Activated CD4-positive, alpha-beta T cell treated with anti-CD3 and anti-CD28 coated beads, Interleukin-10, Interleukin-2, amounts not matched to agents 100 ng/mL and 50 ng/mL, durations not matched to agents 16 hours and 8 hours (primary cell): ENCODE results near the gene GALNT2.

ENCODE experiments used
- DNase-seq: peaks from one replicate; pipeline ENCODE4 v3.0.0-alpha.2; 2020

The GALNT2 gene

DNA sequence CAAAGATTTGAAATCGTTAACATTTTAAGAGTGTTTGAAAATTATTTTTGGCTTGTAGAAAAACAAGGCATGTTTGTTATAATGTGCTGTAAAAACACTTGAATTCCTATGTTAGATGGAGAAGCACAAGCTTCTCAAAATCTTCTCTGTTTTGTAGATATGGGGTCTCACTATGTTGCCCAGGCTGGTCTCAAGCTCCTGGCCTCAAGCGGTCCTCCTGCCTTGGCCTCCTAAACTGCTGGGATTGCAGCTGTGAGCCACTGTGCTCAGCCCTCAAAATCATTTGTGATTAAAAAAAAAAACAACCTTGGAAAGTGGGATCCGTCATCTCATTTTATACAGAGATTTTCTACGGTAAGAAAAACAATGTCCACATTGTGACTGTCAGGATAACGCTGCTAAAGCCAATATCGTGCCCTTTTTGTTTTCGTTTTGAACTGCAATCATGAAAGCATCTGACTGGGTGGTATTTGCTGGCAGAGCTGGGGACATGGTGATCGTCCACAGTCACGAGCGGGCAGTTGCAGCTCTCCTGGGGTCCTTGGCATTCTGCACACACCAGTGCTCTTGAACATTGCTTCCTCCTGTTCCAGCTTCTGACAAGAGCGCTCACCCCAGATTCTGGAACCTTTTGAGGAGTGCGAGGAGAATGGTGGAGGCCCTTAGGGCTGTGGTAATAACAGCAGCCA is 246.6 kb downstream of the GALNT2 start:
- DNase-seq: no peak

DNA sequence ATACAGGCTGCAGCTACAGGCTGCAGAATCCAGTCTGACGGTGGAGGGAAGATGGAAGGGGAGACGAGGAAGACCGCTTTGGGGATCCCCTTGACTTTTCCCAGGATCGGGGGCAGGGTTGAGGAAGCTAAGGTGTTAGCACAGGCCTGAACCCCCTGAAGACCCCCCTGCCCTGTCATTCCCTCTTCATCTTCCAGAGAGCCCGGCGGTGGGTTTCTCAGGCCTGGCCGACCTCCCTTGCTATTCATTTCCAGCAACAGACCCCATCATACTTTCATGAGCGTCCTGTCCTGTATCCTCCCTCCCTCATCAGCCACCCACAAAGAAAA is 247.1 kb downstream of the GALNT2 start:
- no peak for DNase-seq

DNA sequence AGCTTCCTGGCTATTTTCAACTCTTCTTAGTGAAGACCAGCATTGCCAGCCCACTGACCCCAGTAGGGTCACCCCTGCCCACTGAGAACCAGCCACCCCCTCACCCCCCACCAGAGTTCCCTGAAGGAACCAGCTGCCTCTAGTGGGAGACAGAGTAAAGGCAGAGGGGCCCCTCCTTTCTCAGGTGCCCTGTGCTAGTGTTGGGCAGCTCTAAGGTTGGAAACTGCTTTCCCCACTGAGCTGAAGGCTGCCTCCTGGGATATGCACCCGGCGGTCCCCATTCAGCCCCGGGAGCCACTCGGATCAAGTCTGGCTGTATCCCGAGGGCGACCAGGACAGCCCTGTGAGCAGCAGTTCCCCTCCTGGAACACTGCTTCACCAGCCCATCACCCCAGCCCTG is 248.1 kb downstream of the GALNT2 start:
- no peak for DNase-seq

DNA sequence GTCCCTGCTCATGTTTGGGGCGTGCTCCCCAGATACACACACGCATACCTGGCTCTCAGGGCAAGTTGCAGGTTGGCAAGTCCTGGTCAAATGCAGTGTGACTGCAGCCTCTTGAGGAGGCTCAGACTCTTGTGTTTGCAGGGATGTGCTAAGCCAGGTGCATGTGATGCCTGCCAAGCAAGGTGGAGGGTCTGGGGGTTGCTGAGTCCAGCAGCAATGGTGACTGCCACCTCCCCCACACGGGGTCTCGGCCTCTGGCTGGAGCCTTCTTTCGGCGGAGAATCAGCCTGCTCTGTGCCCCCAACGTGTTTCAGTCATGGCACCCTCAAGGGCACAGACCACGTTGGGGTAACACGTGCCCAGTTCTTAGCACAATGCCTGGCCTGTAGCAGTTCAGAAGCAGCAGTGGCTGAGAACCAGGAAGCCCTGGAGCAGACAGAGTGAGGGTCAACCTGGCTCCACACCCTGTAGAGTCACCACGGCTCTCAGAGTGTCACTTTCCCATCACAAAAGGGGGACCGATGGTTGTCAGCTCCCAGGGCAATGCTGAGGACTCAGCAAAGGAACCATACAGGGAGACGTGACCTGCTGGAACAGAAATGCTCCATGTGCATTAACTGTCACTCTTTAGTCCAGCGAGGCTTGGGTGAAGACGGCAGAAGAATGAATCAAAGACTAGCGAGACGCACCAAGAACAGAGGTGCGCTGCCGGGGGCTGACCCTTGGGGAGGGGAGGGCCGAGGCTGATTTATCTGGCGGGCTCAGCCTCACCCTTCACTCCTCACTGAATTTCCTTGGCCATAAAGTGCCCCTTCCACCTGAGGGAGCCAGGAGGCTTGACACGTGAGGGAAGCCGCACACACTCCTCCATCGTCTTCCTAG is 250.1 kb downstream of the GALNT2 start:
- DNase-seq: no peak

DNA sequence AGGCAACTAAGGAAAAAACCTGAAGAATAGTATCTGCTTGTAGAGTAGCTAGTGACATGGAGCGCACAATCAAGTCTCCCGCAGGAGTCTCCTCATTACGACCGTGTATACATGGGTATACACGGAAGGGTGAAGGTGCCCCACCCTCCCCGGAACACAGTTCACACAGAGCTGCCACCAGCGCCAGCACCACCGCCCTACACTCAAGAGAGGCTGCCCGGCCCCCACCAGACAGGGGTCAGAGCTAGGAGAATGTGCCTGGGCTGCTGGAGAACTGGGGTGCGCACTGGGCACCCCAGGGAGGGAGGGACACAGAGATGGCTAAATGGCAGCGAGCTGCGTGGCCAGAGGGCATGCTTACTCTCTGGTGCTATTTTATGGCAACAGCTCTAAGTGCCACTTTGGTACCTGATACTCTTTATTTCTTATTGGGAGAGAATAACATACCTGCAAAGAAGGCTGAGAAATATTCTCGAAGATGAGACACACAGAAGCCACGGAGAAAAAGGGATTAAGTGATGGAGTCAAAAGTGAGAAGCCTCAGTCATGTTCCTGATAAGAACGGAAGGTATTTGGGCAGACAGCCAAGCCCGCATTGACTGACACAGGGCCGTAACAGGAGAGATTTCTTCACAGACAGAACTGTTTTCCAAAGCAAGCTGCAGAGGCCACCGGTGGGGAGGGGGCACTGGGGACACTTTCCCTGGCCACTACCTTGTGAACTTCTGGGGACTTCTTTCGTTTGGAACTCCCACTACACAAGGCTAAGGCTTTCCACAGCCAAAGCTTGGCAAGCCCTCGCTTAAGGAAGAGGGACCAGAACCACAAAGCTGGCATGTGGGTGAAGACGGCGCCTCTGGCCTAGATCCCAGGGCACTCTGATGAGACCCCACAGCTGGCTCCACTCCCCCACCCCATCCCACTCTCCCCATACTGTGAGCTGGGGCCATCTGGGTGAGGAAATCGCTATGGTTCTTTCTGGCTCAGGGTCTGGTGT is 251.1 kb downstream of the GALNT2 start:
- no peak for DNase-seq

DNA sequence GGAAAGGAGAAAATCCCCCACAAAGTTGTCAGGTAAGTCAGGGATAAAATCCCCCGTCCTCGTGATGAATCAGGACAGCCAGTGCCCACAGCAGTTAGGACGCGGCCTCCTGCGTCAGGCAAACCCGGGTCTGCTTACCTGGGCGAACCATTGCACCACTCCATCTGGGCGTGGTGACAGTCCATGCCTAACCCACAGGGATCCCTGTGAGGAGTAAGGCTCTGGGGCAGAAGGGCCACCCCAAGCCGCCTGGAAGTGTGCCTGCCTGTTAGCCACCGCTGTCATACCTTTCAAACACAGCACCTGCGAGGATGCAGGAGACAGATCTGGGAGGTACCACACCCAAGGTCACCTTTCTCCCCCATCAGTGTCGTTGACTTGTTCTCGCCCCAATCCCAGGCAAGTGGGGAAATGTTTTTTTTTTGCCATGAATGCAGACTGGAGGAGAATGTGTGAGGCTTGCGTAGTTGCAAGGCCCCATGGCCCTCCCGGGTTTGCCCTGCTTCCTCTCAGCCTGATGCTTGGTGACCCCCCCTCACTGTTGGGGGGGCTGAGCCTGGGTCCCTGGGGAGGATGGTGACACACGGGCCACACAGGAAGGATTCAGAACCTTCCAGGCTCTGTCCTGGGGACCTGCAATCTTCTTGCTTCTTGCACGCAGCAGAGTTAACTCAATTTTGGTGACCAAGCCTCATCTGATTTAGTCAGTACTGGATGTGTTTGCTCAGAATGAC is 252.1 kb downstream of the GALNT2 start:
- DNase-seq: no peak

DNA sequence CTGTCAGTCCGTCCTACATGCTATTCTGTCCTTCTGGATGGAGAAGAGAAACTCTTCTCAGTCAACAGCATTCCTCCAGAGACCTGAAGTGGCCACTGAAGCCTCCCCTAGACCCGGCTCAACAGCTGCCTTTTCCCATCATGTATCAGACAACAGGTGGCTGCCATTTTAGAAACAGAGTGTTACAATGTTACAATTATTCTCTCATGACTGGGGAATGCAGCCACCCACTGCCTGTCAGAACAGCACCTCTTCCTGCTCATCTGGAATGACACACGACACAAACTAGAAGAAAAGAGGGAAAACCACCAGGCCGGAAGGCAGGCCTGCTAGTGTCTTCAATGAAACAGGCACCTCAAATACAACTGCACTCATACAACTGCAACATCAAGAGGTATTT is 253.8 kb downstream of the GALNT2 start:
- DNase-seq: no peak

DNA sequence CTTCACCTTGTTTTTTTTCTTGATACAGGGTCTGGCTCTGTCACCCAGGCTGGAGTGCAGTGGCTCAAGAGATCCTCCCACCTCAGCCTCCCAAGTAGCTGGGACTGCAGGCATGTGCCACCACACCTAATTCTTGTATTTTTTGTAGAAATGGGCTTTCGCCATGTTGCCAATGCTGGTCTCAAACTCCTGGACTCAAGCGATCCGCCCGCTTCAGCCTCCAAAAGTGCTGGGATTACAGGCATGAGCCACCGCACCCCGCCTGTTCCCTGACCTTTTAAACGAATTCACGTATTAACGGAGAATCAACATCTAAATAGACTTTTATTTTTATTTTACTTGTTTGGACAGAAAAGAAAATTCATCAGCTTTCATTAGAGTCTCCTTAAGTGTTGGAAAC is 254.3 kb downstream of the GALNT2 start:
- no peak for DNase-seq

DNA sequence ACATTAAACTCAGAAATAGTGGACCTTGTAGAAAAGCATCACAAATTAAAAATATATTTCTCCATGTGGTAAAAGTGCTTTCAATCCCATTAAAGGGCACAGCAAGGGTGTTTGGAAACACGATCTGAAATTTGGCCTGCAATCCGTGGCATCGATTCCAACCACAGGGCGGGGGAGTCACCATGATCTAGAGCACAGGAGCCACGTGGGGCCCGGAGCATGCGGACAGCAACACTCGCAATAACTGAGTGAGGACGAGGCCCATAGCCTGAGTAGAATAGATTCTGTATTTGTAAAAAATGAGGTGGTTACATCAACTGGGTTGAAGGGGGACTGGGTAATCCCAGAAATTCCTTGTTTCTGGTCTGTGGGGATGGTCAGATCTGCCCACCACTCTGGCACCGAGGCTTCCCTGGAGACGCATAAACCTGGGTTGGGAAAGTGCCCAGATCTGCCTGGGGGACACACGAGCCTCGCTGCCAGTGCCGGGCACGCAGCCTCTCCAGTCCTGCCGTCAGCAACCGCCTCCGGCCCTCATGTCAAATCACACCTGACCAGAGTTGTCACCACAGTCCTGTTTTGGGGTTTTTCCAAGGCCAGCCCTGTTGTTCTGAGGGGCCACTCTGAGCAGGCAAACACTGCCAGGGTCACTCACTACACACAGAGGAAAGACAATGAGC is 254.8 kb downstream of the GALNT2 start:
- no peak for DNase-seq

DNA sequence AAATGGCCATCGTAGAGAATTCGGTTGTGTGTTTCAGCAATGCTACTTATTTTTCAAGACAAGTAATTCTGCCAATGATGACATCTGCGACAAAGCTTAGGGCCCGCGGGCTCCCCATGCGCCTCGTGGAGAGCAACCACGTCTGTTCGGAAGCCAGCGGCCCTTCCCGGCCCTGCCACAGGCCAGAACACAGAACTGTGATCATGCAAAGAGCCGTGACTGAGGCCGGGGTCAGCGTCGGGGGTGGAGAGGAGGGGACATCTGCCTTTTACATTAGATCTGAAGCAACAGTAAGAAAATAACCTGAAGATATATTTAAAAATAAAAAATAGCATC is 255.4 kb downstream of the GALNT2 start:
- no peak for DNase-seq

DNA sequence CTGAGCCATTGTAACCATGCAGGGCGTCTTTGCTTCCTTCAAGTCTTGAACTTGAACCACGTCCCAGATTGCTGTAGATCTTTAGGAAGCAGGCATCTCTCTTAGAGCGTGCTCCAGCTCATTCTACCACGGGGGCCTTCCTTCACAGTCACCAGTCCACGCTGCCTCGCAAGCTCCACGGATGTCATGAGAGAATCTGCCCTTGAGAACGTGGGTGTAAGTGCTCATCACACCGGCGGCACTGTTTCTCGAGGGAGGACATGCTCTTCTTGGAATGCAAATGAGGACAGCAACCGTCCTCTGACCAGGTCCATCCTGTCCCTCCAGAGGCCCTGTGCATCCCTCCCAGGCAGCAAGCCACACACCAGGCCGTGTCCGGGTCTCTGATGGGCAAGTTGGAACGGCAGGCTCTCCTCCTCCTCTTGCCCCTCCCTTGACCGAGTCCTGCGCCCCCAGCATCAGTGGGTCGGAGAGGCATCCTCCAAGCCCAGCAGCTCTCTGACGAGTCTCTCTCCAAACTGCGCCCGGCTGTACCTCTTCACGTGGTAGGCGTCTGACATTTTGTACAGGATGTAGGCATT is 256.0 kb downstream of the GALNT2 start:
- no peak for DNase-seq

DNA sequence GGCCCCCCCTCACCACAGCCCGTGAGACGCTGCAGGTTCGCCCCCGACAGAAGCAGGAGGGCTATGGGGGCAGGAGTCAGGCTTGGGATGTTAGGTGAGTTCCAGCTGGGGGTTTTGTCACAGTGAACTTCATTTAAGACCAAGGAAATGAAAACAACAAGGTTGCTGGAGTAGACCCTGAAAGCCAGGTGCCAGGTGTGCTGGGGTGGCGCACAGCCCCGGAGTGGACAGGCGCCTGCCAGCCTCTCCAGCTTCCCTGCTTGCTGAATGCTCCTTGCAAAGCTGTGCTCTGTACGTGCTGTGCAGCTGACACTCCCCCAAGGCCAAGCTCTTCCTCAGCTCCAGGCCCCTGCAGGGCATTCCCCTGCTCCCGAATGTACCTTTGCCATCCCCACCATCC is 256.6 kb downstream of the GALNT2 start:
- no peak for DNase-seq

DNA sequence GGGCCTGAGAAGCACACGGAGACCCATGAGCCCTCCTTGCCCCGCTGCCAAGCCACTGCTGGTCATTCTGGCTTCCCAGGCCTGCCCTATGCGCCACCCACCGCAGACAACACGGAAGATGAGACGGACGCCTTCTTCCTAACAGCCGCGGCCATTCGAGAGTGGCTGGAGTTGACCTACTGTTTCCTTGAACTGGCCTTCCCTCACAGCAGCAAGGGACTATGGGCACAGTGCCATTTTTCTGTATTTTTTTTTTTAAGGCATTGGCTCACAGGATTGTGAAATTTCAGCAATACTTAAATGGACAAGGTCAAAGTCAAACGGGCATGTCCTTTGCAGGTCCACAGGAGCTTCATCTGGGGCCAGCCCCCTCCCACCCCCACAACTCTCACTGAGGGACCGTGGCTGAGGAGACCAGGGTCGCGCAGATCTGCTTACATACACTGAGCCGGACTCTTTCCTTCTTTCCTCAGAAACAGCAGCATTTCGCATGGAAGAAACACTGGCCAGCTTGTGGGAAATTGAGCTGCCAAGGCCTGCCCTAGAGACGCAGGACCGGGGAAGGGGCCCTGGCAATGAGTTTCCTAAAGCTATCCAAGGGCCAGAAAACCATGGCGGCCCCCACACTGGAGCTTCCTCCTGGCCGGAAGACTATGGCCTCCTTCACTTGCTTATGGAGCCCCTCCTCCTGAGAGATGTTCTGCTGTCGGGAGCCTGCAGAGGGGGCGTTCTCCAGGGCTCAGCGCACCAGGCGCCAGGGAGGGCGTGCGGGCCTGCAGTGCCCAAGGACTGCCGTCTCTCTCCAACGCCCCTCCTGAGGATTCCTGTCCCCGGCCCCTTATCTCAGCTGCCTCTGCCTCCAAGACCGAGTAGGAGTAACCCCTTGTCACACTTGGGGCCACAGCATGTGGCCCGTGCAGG is 260.2 kb downstream of the GALNT2 start:
- no peak for DNase-seq

DNA sequence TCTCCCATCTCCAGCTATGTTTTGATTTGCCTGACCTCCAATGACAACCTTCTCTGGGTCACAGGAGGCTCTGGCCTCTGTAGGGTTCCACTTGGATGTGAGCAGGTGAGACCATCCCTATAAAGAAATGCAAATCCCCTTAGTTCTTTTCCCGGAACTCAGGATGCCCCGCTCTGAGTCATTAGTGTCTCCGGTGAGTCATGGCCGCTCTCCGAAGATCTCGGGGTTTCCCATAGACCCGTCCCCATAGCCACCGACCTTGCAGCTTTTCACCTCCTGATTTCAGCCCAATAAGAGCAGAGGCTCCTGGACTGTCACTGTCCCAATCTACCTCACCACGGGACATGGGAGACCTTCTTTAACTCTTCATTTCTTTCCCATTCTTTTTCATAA is 260.9 kb downstream of the GALNT2 start:
- DNase-seq: peak; percentile 85

DNA sequence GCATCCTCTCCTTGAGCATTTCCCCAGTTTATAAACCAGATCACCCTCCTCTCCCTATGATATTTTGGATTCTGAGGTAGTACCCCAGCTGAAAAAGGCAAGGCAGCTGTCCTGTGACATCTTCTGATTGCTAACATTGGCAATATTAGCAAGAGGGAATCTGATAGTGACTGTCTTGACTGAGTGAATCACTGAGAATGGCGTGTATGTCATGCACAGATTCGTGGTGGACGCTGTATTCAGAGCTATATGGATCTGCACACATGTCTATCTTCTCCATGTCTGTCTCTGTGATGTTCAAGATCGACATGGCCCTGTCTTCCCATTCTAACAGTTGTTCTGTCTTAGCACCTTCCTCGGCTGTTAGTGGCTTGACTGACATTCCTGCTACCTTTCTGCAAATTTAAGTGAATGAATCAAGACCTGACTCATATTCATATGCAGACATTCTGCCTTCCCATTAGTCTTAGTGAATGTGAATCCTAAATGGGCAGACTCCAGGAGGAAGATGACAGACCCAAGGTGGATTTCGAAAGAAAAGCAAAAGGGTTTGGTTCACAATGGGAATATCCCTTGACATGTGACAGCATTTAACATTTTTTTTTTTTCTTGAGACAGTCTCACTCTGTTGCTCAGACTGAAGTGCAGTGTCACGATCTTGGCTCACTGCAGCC is 261.4 kb downstream of the GALNT2 start:
- peak; percentile 19 for DNase-seq

DNA sequence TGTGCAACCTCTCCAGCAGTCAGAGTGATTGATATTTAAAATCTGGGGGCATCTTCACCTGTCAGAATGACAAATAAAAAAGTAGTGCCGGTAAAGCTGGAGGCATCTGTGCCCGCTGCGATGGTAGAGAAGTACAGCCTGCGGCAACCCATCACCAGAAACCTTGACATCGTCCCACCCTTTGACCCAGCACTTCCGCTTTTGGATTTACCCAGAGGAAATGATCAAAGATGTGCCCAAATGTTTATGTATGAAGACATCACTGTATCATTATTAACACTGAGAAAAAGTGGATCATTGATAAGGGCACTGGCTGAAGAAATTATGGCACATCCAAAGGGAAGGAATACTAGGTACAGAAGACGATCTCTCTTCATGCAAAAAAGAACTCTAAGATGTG is 263.1 kb downstream of the GALNT2 start:
- DNase-seq: no peak
